Endodermal cell (in vitro differentiated cells): Measurements from ENCODE around the gene TPBGL. TPM values are rescaled to one million over a fixed set of nuclear protein-coding genes. Genes with fewer than 3 reads are reported as not detected.

Experiments
- DNase-seq: peaks from one replicate; pipeline ENCODE4 v3.0.0-alpha.2; 2017
- H3K27ac ChIP-seq: 2 replicates; pipeline ENCODE4 v1.5.1; 2013; ENCODE audit warnings: mild to moderate bottlenecking, low read depth, low read length, moderate library complexity
- H3K27me3 ChIP-seq: 2 replicates; pipeline ENCODE4 v1.6.1; 2013; ENCODE audit warnings: mild to moderate bottlenecking, low read length, moderate library complexity; ENCODE audit not compliant: insufficient read depth, control insufficient read depth, poor library complexity, severe bottlenecking
- H3K36me3 ChIP-seq: 2 replicates; pipeline ENCODE4 v1.7.0; 2013; ENCODE audit warnings: mild to moderate bottlenecking, low read length, moderate library complexity; ENCODE audit not compliant: control insufficient read depth, insufficient read depth
- H3K4me1 ChIP-seq: one replicate; pipeline ENCODE4 v1.7.0; 2013; ENCODE audit warnings: low read length; ENCODE audit not compliant: control insufficient read depth, insufficient read depth
- H3K4me3 ChIP-seq: 2 replicates; pipeline ENCODE4 v1.5.1; 2013; ENCODE audit warnings: mild to moderate bottlenecking, low read length, moderate library complexity
- H3K9ac ChIP-seq: 2 replicates; pipeline ENCODE4 v1.6.1; 2013; ENCODE audit warnings: mild to moderate bottlenecking, low read length, moderate library complexity; ENCODE audit not compliant: poor library complexity, severe bottlenecking; ENCODE audit errors: extremely low read depth
- H3K9me3 ChIP-seq: 2 replicates; pipeline ENCODE4 v1.6.1; 2013; ENCODE audit warnings: mild to moderate bottlenecking, low read length, moderate library complexity; ENCODE audit not compliant: control insufficient read depth
- H3K27ac Mint-ChIP-seq: 2 replicates; pipeline ENCODE4 v1.8.0; 2020; ENCODE audit warnings: mixed read lengths
- H3K27me3 Mint-ChIP-seq: 2 replicates; pipeline ENCODE4 v1.8.0; 2021; ENCODE audit warnings: mild to moderate bottlenecking, mixed read lengths; ENCODE audit not compliant: insufficient read depth
- H3K36me3 Mint-ChIP-seq: 2 replicates; pipeline ENCODE4 v1.8.0; 2020; ENCODE audit warnings: low read depth, mixed read lengths
- H3K4me1 Mint-ChIP-seq: 2 replicates; pipeline ENCODE4 v1.8.0; 2020; ENCODE audit warnings: mixed read lengths
- H3K4me3 Mint-ChIP-seq: 2 replicates; pipeline ENCODE4 v1.8.0; 2020; ENCODE audit warnings: mild to moderate bottlenecking, moderate library complexity, mixed read lengths
- H3K9me3 Mint-ChIP-seq: 2 replicates; pipeline ENCODE4 v1.8.0; 2020; ENCODE audit warnings: mild to moderate bottlenecking, mixed read lengths
- WGBS, 2 experiments: methylation state at CpG; one replicate each; pipeline versions ENCODE4 v1.1.5 to v1.1.7; 2013; ENCODE audit warnings: missing lambda C conversion rate in 2 of 2, mixed read lengths in 1 of 2; ENCODE audit not compliant: insufficient coverage in 1 of 2, insufficient read length in 1 of 2; 5-methylcytosine and 5-hydroxymethylcytosine counted together
- total RNA-seq, 2 donors: library from RNA; stranded (reverse); fragmentation: NEBNext Ultra II Directional in 1 of 2; extraction: Animal tissue kit (Norgen Biotek cat#: 25700) in 1 of 2; gene quantifications; 2 replicates in 1 of 2; 3 replicates in 1 of 2; pipeline ENCODE4 v1.2.1, GENCODE V29; 2021
- TF ChIP-seq, protein P1 (sequence below): fragments of 200-600 bp; sonication (generic); conservative IDR thresholded peaks from 2 replicates; pipeline ENCODE4 v1.5.0; 2021; ENCODE audit warnings: antibody characterized with exemption, mild to moderate bottlenecking

TPBGL gene
- total RNA-seq, 2 donors from 2014 or later = 0.13 TPM; not detected in 1

DNA sequence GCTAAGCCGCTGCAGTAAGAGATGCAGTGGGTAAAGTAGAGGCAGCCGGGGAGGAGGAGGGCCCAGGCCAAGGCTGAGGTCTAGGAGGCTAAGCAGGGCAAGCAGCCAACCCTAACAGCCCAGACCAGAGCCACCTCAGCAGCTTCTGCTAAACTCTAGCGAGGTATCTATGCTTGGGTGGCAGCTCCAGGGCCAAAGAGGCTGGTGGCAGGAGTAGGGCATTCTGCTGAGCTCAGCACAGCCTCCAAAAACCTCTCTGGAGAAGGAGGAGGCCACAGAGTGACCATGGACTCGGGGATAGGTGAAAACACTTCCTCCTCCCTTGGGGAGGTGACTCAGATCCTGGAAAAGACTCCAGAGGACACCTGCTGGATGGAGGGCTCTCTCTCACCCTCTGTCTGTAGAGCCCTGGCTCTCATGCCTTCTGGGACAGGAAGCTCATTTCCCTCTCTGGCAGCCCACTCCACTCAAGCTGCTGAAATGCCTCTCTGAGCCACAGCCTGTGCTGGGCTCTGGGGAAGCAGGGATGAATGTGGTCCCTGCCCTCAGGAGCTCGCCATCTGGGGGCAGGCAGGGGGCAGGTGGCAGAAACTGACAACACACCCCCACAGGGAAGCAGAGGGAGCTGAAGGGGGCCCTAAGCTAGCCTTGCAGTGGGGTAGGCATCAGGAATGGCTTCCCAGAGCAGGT lies 16.5 kb upstream of the TPBGL start:
- Mint-ChIP-seq H3K36me3 (no peaks in the 10 kb centered on the region), H3K27me3 (peaks cover 4% of the 10 kb centered on the region), H3K9me3 (no peaks in the 10 kb centered on the region), H3K4me3 (no peak overlapping the region), H3K4me1 (no peaks in the 10 kb centered on the region), H3K27ac (no peak overlapping the region)
- Histone ChIP-seq H3K9ac (no peak overlapping the region), H3K36me3 (no peaks in the 10 kb centered on the region), H3K27ac (no peak overlapping the region), H3K27me3 (no peaks in the 10 kb centered on the region), H3K9me3 (no peaks in the 10 kb centered on the region), H3K4me1 (no peaks in the 10 kb centered on the region), H3K4me3 (no peak overlapping the region)
- TF ChIP-seq, protein P1, sequence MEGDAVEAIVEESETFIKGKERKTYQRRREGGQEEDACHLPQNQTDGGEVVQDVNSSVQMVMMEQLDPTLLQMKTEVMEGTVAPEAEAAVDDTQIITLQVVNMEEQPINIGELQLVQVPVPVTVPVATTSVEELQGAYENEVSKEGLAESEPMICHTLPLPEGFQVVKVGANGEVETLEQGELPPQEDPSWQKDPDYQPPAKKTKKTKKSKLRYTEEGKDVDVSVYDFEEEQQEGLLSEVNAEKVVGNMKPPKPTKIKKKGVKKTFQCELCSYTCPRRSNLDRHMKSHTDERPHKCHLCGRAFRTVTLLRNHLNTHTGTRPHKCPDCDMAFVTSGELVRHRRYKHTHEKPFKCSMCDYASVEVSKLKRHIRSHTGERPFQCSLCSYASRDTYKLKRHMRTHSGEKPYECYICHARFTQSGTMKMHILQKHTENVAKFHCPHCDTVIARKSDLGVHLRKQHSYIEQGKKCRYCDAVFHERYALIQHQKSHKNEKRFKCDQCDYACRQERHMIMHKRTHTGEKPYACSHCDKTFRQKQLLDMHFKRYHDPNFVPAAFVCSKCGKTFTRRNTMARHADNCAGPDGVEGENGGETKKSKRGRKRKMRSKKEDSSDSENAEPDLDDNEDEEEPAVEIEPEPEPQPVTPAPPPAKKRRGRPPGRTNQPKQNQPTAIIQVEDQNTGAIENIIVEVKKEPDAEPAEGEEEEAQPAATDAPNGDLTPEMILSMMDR = peak; percentile 51
- 53 to 57% methylated on average over 3 to 5 of the region's 5 CpGs for WGBS, 2 experiments
- peak; percentile 65 for DNase-seq

DNA sequence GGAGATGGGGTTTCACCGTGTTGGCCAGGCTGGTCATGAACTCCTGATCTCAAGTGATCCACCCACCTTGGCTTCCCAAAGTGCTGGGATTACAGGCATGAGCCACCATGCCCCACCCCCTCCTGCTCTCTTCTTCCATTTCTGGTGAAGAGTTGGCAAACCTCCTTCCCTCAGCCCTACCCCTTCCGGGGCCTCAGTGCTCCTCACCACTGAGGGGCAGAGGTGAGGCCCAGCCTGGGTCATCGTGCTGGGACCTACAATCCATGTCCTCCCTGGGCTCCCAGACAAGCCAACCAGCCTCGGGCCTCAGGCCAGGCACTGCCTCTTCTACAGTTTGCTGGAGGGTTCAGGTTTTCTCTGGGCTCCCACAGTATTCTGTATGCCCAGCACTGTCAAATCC lies 14.8 kb upstream of the TPBGL start:
- Mint-ChIP-seq H3K4me1 (no peaks in the 10 kb centered on the region), H3K36me3 (no peaks in the 10 kb centered on the region), H3K9me3 (no peaks in the 10 kb centered on the region), H3K27me3 (peaks cover 11% of the 10 kb centered on the region), H3K4me3 (no peak overlapping the region), H3K27ac (no peak overlapping the region)
- WGBS, 2 experiments = 75 to 80% methylated on average over 1 to 4 of the region's 4 CpGs
- TF ChIP-seq, protein P1 = no peak
- no peak for DNase-seq
- Histone ChIP-seq H3K9ac (no peak overlapping the region), H3K4me3 (no peak overlapping the region), H3K9me3 (no peaks in the 10 kb centered on the region), H3K27ac (no peak overlapping the region), H3K27me3 (peaks cover 8% of the 10 kb centered on the region), H3K36me3 (no peaks in the 10 kb centered on the region), H3K4me1 (no peaks in the 10 kb centered on the region)

DNA sequence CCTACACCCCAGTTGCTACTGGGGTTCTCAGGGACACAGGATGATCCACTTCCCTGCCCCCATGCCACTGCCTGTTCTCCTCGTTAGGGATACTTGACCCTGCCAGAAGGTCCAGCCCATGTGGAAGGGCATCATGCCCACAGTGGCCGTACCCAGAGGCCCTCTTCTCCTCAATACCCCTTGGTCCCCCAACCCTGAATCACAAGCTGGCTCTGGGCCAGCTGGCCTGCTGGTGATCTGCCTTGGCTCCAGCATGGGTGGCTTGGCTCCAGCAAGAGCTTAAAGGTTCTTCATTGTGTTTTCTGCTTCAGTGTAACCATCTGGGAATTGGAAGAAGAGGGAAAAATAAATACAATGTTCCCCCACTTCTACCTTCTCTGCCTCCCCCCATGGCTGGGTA lies 11.1 kb upstream of the TPBGL start:
- no peaks in the 10 kb centered on the region for H3K9me3 Mint-ChIP-seq

More for the DNA sequence above, 11.1 kb upstream of the TPBGL start:
- Histone ChIP-seq H3K4me1 (no peaks in the 10 kb centered on the region), H3K9me3 (no peaks in the 10 kb centered on the region), H3K27ac (no peak overlapping the region), H3K27me3 (peaks cover 8% of the 10 kb centered on the region), H3K36me3 (no peaks in the 10 kb centered on the region), H3K9ac (no peak overlapping the region), H3K4me3 (no peak overlapping the region)
- TF ChIP-seq, protein P1 = no peak
- no peak overlapping the region for H3K4me3 Mint-ChIP-seq
- WGBS, 2 experiments = 86 to 100% methylated on average over 1 to 2 of the region's 2 CpGs
- H3K36me3 Mint-ChIP-seq = no peaks in the 10 kb centered on the region
- H3K27ac Mint-ChIP-seq = no peak overlapping the region
- no peaks in the 10 kb centered on the region for H3K4me1 Mint-ChIP-seq
- no peak for DNase-seq
- H3K27me3 Mint-ChIP-seq = peaks cover 20% of the 10 kb centered on the region
